ENCODE measurements around the gene LRRC3.

LRRC3 gene

DNA sequence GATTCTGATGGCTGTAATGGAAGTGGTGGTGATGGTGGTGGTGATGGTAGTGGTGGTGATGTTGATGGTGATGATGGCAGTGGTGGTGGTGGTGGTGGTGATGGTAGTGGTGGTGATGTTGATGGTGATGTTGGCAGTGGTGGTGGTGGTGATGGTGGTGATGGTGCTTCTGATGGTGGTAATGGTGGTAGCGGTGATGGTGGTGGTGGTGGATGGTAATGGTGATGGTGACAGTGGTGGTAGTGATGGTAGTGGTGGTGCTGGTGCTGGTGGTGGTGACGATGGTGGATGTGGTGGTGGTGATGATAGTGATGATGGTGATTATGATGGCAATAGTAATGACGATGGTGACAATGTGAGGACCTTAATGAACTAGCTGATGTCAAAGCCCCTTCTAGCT lies 35.6 kb upstream of the LRRC3 start:
- DNase-seq = no peak
- H3K36me3 Mint-ChIP-seq (ENCODE audit: low read depth) = peaks cover 40% of the 10 kb centered on the region

GRCh38 chr21:44420416-44421205 lies 34.7 kb upstream of the LRRC3 start:
- Mint-ChIP-seq H3K4me1 (ENCODE audit: low read depth) (no peaks in the 10 kb centered on the region), H3K36me3 (ENCODE audit: low read depth) (peaks cover 33% of the 10 kb centered on the region), H3K4me3 (no peak overlapping the region), H3K9me3 (peaks cover 5% of the 10 kb centered on the region), H3K27me3 (no peaks in the 10 kb centered on the region), H3K27ac (no peak overlapping the region)
- DNase-seq = no peak

More for the DNA sequence above, 35.6 kb upstream of the LRRC3 start:
- Mint-ChIP-seq H3K9me3 (peaks cover 5% of the 10 kb centered on the region), H3K27me3 (no peaks in the 10 kb centered on the region), H3K27ac (peak overlapping the region; percentile 65), H3K4me1 (ENCODE audit: low read depth) (no peaks in the 10 kb centered on the region), H3K4me3 (no peak overlapping the region)

DNA sequence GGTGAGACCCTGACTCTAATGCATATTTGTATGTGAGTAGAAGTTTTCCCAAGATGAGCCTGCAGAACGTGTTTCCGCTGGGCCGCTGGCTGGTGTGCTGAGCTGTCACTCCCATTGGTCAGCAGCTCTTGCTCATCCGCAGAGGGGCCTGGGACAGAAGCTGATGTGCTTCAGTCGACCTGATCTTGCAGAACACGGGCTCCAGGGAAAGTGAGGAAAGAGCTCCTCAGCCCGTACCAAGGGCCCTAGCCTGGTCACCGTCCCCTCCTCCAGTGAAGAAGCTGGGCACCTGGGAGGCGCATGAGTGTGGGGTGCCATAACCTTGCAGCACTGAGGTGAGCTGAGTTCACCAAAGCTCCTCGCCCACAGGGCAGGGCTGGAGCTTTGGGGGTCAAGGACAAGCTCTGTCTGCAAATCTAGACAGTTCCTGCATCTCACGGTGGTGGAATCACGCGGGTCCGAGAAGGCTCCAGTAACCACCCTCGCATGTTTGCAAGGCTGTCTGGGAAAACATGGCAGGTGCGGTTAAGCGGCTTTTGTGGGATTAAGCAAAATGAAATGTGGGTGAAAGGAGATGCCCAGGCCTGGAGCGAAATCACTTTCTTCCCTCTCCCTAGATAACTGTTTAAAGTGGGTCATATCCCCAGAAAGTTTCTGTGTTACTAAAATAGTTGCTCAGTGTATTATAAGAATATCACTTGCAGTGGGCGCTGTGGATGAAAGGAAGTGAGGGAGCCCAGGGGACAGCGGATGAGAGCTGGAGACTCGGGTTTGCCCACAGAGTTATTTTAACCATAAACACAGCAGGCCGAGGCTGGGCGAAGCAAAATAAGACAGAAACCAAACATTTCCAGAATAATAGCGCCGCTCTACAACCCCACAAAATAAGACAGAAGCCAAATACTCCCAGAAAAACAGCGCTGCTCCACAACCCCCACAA lies 33.1 kb upstream of the LRRC3 start:
- Mint-ChIP-seq H3K27ac (no peak overlapping the region), H3K27me3 (no peaks in the 10 kb centered on the region), H3K4me3 (no peak overlapping the region), H3K9me3 (peaks cover 5% of the 10 kb centered on the region), H3K36me3 (ENCODE audit: low read depth) (peaks cover 30% of the 10 kb centered on the region), H3K4me1 (ENCODE audit: low read depth) (no peaks in the 10 kb centered on the region)
- DNase-seq = no peak

DNA sequence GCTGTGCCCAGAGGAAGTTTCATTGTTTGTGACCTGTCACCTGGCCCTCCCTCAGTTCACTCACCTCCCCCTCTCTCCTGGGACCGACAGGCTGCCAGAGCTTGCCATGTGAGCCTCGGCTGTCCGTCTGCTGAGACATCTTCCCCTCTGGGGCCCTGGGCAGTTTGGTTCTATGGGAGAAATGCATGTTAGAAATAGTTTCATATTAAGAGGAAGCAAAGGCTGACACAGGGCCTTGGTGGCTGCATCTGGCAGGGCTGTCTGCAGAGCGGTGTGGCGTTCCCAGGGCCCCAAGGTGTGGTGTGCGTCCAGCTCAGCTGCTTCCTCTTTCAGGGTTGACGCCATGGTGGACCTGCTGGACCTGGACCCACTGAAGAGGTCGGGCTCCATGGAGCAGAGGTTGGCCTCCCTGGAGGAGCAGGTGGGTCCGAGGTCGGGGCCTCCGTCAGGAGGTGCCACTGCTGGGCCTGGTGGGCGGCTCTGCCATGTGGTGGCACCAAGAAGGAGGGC lies 31.9 kb upstream of the LRRC3 start:
- Mint-ChIP-seq H3K4me3 (no peak overlapping the region), H3K4me1 (ENCODE audit: low read depth) (no peaks in the 10 kb centered on the region), H3K27me3 (no peaks in the 10 kb centered on the region), H3K27ac (peak overlapping the region; percentile 67), H3K9me3 (peaks cover 5% of the 10 kb centered on the region), H3K36me3 (ENCODE audit: low read depth) (peaks cover 32% of the 10 kb centered on the region)
- DNase-seq = no peak

DNA sequence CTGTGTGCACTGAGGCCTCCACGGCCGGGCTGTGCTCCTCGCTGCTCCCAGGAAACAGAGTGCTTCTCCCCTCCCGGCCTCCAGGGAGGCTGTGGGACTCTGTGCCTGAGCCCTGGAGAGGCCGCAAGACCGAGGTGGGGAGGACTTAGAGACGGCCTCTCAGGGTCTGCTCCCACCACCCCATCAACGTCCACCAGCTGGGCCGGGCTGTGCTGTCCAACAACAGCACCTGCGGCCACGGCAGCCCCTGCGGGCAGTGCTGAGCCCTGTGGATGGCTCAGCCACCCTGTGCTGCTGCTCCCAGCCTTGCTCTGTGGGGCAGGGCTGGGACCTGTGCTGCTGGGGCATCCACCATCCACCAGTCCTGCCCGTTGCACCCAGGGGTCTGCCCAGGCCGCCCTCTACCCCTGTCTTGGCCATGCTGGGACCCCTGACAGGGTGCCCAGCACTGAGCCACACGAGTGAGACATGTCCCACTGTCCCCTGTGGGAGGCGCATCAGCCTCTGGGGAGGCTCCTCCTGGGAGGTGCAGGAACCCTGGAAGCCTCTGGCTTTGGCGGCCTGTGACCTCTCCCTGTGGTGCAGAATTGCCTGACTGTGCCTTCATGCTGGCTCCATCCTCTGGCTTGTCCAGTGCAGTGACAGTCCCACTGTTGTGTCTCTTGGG lies 31.2 kb upstream of the LRRC3 start:
- Mint-ChIP-seq H3K27me3 (no peaks in the 10 kb centered on the region), H3K4me1 (ENCODE audit: low read depth) (no peaks in the 10 kb centered on the region), H3K4me3 (no peak overlapping the region), H3K9me3 (peaks cover 7% of the 10 kb centered on the region), H3K27ac (no peak overlapping the region), H3K36me3 (ENCODE audit: low read depth) (peaks cover 31% of the 10 kb centered on the region)
- no peak for DNase-seq

GRCh38 chr21:44424608-44425306 lies 30.6 kb upstream of the LRRC3 start:
- H3K4me1 Mint-ChIP-seq (ENCODE audit: low read depth) = no peaks in the 10 kb centered on the region
- DNase-seq = no peak
- no peak overlapping the region for H3K27ac Mint-ChIP-seq
- H3K4me3 Mint-ChIP-seq = no peak overlapping the region
- no peaks in the 10 kb centered on the region for H3K27me3 Mint-ChIP-seq
- H3K36me3 Mint-ChIP-seq (ENCODE audit: low read depth) = peaks cover 29% of the 10 kb centered on the region
- peaks cover 4% of the 10 kb centered on the region for H3K9me3 Mint-ChIP-seq

DNA sequence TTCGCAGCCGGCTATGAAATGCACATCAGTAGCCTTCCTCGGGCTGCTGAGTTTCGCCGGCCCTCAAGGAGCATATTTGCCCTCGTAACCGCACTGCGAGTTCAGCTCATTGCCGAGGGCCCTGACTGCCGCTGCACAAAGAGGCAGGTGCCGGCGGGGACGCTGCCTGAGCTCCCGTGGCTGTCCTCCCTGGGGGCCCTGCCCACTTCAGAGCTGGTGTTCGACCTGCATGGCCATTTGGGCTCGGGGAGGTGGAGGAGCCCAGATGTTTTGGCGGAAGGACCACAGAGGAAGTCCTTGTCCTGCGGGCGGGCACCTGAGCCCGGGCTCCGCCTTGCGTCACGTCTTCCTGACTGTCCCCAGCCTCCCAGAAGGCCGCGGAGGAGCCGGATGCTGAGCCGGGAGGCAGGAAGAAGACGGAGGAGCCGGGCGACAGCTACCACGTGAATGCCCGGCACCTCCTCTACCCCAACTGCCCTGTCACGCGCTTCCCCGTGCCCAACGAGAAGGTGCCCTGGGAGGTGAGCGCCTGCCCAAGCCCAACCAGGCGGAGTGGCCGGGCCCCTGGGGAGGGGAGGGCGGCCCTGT lies 29.9 kb upstream of the LRRC3 start:
- H3K27me3 Mint-ChIP-seq = no peaks in the 10 kb centered on the region
- no peak for DNase-seq
- no peaks in the 10 kb centered on the region for H3K4me1 Mint-ChIP-seq (ENCODE audit: low read depth)
- H3K9me3 Mint-ChIP-seq = peaks cover 8% of the 10 kb centered on the region
- no peak overlapping the region for H3K27ac Mint-ChIP-seq
- no peak overlapping the region for H3K4me3 Mint-ChIP-seq
- peaks cover 31% of the 10 kb centered on the region for H3K36me3 Mint-ChIP-seq (ENCODE audit: low read depth)

DNA sequence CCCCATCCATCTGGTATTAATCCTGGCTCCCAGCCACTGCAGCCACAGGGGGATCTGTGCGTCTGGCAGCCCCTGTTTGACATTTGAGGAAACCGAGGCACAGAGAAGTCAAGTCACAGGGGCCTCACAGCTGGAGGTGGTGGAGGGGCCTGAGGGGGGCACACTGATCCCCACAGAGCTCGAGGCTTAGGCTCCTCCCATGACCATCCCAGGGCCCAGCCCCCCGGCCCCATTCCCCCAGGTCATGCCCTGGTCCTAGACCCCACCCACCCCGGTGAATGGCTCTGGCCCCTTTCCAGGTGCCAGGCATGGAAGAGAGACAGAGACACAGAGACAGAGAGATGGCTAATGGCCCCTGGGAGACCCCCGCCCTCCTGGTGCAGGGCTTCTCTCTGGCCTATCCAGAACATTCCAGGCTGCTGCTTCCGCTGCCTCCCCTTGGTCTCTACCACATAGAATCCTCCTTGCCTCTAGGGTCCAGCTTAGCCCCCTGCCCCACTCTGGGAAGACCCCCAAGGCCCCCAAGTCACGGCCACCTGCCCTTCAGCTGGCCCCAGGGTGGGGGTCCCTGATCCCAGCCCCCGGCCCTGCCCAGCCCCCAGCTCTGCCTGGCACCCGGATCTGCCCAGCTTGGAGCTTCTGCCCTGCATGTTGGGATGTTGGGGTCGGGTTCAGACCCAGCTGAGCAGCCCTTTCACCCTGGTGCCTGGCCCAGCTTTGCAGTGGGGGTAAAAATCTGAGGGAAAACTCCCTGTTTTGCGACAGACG lies 29.2 kb upstream of the LRRC3 start:
- Mint-ChIP-seq H3K4me1 (ENCODE audit: low read depth) (no peaks in the 10 kb centered on the region), H3K27ac (no peak overlapping the region), H3K27me3 (no peaks in the 10 kb centered on the region), H3K4me3 (no peak overlapping the region), H3K36me3 (ENCODE audit: low read depth) (peaks cover 31% of the 10 kb centered on the region), H3K9me3 (peaks cover 10% of the 10 kb centered on the region)
- no peak for DNase-seq

GRCh38 chr21:44426663-44427191 lies 28.6 kb upstream of the LRRC3 start:
- peaks cover 10% of the 10 kb centered on the region for H3K9me3 Mint-ChIP-seq
- H3K27me3 Mint-ChIP-seq = no peaks in the 10 kb centered on the region
- no peaks in the 10 kb centered on the region for H3K4me1 Mint-ChIP-seq (ENCODE audit: low read depth)
- H3K4me3 Mint-ChIP-seq = no peak overlapping the region
- no peak overlapping the region for H3K27ac Mint-ChIP-seq
- peaks cover 28% of the 10 kb centered on the region for H3K36me3 Mint-ChIP-seq (ENCODE audit: low read depth)
- DNase-seq = no peak

DNA sequence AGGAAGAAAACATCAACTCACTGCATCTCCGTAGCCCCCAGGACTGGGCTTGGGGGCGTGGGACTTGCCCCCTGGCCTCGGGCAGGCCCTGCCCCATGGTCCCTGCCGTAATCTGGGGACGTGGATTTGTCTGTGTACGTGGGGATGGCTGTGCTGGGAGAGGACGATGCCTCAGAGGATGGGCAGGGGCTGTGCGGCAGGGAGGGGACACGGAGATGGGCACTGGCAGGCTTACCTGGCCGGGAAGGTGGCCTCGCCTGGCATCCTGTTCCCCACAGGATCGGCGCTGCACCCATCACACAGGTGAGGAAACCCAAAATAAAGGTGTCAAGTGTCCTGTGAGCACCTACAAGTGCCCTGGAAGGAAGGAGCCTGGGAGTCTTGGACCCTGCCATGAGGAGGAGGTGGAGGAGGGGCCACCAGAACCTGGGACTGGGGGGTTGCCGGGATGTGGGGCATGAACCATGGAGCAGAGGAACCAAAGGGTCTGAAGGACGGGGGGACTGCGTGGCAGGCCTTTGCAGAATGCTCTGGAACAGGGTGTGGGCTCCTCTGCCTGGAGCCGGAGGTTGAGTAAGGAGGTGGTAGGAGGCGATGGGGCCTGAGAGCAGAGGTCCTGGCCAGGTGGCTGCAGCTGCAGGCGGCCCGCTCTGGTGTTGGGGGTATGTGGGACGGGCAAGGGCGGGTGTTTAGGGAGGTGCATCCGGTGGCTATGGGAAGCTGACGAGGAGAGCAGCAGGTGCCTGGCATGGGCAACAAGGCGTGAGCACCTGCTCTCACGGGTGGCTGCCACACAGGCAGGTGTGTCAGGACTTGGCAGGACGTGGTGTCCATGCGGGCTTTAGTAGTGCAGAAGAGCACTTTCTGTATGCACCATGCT lies 27.8 kb upstream of the LRRC3 start:
- no peak overlapping the region for H3K4me3 Mint-ChIP-seq
- DNase-seq = peak; percentile 26
- no peaks in the 10 kb centered on the region for H3K27me3 Mint-ChIP-seq
- peaks cover 25% of the 10 kb centered on the region for H3K36me3 Mint-ChIP-seq (ENCODE audit: low read depth)
- H3K4me1 Mint-ChIP-seq (ENCODE audit: low read depth) = no peaks in the 10 kb centered on the region
- peaks cover 10% of the 10 kb centered on the region for H3K9me3 Mint-ChIP-seq
- no peak overlapping the region for H3K27ac Mint-ChIP-seq

DNA sequence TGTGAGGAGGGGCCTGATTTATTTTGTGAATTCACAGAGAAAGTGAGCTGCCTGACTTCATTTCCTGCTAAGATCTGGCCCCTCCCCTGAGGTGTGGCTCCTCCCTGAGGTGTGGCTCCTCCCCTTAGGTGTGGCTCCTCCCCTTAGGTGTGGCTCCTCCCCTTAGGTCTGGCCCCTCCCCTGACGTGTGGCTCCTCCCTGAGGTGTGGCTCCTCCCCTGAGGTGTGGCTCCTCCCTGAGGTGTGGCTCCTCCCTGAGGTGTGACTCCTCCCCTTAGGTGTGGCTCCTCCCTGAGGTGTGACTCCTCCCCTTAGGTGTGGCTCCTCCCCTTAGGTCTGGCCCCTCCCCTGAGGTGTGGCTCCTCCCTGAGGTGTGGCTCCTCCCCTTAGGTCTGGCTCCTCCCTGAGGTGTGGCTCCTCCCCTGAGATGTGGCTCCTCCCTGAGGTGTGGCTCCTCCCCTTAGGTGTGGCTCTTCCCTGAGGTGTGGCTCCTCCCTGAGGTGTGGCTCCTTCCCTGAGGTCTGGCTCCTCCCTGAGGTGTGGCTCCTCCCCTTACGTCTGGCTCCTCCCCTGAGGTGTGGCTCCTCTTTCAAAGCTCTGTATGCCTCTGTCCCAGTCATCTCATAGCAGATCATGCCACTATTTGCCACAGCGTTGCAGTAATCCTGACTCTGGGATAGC lies 26.9 kb upstream of the LRRC3 start:
- Mint-ChIP-seq H3K27me3 (no peaks in the 10 kb centered on the region), H3K9me3 (peaks cover 10% of the 10 kb centered on the region), H3K27ac (no peak overlapping the region), H3K36me3 (ENCODE audit: low read depth) (peaks cover 22% of the 10 kb centered on the region), H3K4me3 (no peak overlapping the region), H3K4me1 (ENCODE audit: low read depth) (no peaks in the 10 kb centered on the region)
- DNase-seq = peak; percentile 65

DNA sequence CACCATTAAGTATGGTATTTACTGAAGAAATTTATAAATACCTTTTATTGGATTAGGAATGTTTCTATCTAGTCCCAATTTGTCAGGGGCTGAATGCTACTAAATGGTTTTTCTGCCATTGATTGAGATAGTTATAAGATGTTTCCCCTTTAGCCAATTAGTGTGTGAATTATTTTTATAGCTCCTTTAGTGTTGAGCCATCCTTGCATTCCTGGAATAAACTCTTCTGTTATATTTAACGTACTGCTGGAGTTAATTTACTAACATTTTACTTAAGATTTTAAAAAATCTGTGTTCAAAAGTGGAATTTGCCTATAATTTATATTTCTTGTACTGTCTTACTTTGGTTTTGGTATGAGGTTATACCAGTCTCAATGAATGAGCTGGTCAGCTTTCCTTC lies 25.4 kb upstream of the LRRC3 start:
- peaks cover 10% of the 10 kb centered on the region for H3K9me3 Mint-ChIP-seq
- H3K4me1 Mint-ChIP-seq (ENCODE audit: low read depth) = no peaks in the 10 kb centered on the region
- no peak overlapping the region for H3K4me3 Mint-ChIP-seq
- no peaks in the 10 kb centered on the region for H3K27me3 Mint-ChIP-seq
- H3K27ac Mint-ChIP-seq = no peak overlapping the region
- H3K36me3 Mint-ChIP-seq (ENCODE audit: low read depth) = peaks cover 23% of the 10 kb centered on the region
- no peak for DNase-seq

Measured in activated T-cell treated with anti-CD3 and anti-CD28 coated beads, Interleukin-2, amount 50 U/mL, for 24 hours (primary cell).